C4-2B (cell line): ENCODE data around the gene OR7A5.
"Not testable (repeated sequence)": the region's sequence is repeated elsewhere in the genome, so short reads cannot be mapped to it uniquely, and the experiment has no call there.

ENCODE experiments used
- CTCF ChIP-seq: fragments of 450-650 bp; conservative IDR thresholded peaks from 2 replicates; pipeline ENCODE4 v1.5.1; 2017; ENCODE audit warnings: mild to moderate bottlenecking
- ZFX ChIP-seq: fragments of 450-650 bp; IDR thresholded peaks from 2 replicates; pipeline ENCODE4 v1.6.1; 2017

DNA sequence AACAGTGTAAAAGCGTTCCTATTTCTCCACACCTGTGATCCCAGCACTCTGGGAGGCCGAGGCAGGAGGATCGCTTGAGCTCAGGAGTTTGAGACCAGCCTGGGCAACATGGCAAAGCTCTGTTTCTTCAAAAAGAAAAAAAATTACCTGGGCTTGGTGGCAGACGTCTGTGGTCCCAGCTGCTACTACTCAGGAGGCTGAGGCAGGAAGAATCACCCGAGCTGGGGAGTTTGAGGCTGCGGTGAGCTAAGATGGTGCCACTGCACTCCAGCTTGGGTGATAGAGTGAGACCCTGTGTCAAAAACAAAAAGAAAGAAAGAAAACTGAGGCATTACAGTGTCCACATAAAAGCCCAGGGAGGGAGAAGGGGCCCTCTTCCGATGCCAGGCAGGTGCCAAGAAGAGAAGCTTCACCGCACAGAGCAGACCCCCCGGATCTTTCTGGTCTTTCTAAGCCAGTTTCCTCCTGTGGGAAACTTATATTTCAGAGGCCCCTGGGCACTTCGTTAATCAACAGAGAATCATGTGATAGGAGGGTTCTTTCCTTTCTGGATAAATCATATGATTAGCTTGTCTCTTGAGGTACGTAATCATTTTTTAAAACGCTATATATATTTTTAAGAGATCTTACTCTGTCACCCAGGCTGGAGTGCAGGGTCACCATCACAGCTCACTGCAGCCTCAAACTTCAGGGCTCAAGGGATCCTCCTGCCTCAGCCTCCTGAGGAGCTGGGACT, 56.7 kb downstream of the OR7A5 start, which contains the start of gene ADGRE2:
- not testable (repeated sequence) for TF ChIP-seq CTCF, ZFX
